ENCODE measurements around the gene DRD2. TPM values are rescaled to one million over a fixed set of nuclear protein-coding genes. Genes with fewer than 3 reads are reported as not detected.

Gene DRD2
- total RNA-seq, 1 experiment from 2014 or later: 0.44 TPM

DNA sequence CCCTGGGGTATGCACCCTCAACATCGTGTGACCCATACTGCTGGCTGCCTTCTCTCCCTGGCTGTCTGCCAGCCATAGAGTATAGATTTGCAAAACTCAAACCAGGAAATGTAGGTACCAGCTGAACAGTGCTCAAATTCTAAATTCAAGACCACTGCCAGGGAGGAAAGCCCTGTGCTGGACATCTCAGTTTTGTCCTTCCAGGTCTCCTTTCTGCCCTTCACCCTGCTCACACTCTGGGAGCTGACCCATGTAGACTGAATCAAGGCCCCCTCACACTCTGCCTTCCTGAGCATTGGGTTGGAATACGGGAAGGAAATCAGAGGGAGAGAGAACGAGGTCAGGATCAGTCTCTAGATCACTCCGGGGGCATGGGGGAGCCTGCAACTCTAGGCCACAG is 12.4 kb upstream of the DRD2 start:
- no peak for TF ChIP-seq CTCF (conservative IDR thresholded peaks at IDR 0.05)
- Mint-ChIP-seq H3K27me3 (ENCODE audit: low read depth) (peaks cover 3% of the 10 kb centered on the region; the same call in 1 of the 2 replicates), H3K27ac (no peak overlapping the region), H3K4me3 (no peak overlapping the region), H3K36me3 (ENCODE audit: insufficient read depth in 1 of 3, low read depth in 3 of 3) (no peaks in the 10 kb centered on the region), H3K9me3 (no peaks in the 10 kb centered on the region; a peak in 1 of 5 replicates), H3K4me1 (no peaks in the 10 kb centered on the region; a peak in 1 of 4 replicates)
- no peak overlapping the region for H4K5ac ChIP-seq (ENCODE audit: insufficient read length, low read depth, low read length)
- no peak overlapping the region for H2BK20ac ChIP-seq (ENCODE audit: low read depth, low read length, poor library complexity, severe bottlenecking)
- H3K14ac ChIP-seq (ENCODE audit: insufficient read depth, low read length): no peak overlapping the region
- H3K56ac ChIP-seq (ENCODE audit: insufficient read length, low read depth, low read length): no peak overlapping the region
- no peak overlapping the region for H3K18ac ChIP-seq (ENCODE audit: insufficient read length, low read depth, low read length)
- no peak overlapping the region for H4K8ac ChIP-seq (replicated peaks; ENCODE audit: insufficient read length, low read depth, low read length)
- H3K9ac ChIP-seq (ENCODE audit: extremely low read depth, insufficient read length, low read length): no peak overlapping the region
- H2AFZ ChIP-seq (ENCODE audit: low read length): no peak overlapping the region
- H3K4ac ChIP-seq (ENCODE audit: low read depth, low read length): no peak overlapping the region
- WGBS (ENCODE audit: extremely low coverage, insufficient read length, low lambda C conversion rate): no CpG with 5 or more reads among the region's 4 CpGs
- no peaks in the 10 kb centered on the region for H3K27me3 ChIP-seq (ENCODE audit: insufficient read depth, low read length)
- no peak overlapping the region for H3K27ac ChIP-seq (ENCODE audit: insufficient read length, low read depth, low read length)
- no peak overlapping the region for H2AK5ac ChIP-seq (ENCODE audit: insufficient read length, low read length)
- H3K23me2 ChIP-seq (ENCODE audit: insufficient read length, low read depth, low read length, poor library complexity, severe bottlenecking): no peaks in the 10 kb centered on the region
- H3K79me2 ChIP-seq (ENCODE audit: insufficient read depth, low read length): no peaks in the 10 kb centered on the region
- H3K4me2 ChIP-seq (ENCODE audit: insufficient read depth, insufficient read length, low read length): no peak overlapping the region
- DNase-seq: no peak
- H2BK5ac ChIP-seq (ENCODE audit: insufficient read length, low read length): no peak overlapping the region
- no peak overlapping the region for H3T11ph ChIP-seq (ENCODE audit: low read length)
- H2BK120ac ChIP-seq (ENCODE audit: low read depth, low read length, poor library complexity, severe bottlenecking): no peak overlapping the region
- H3K9me3 ChIP-seq (ENCODE audit: control insufficient read depth, low read depth, low read length): no peaks in the 10 kb centered on the region
- H3K79me1 ChIP-seq (ENCODE audit: insufficient read depth, low read depth, low read length, poor library complexity, severe bottlenecking): no peaks in the 10 kb centered on the region
- no peak overlapping the region for H4K91ac ChIP-seq (ENCODE audit: insufficient read length, low read depth, low read length)
- no peak overlapping the region for H2BK15ac ChIP-seq (ENCODE audit: low read depth, low read length)
- H4K20me1 ChIP-seq (ENCODE audit: control insufficient read depth, insufficient read depth, insufficient read length): no peaks in the 10 kb centered on the region
- H2BK12ac ChIP-seq (ENCODE audit: insufficient read length, low read depth, low read length): no peak overlapping the region
- no peak overlapping the region for H3K23ac ChIP-seq (ENCODE audit: insufficient read length, low read depth, low read length)
- H3K4me1 ChIP-seq (ENCODE audit: insufficient read depth, low read length): no peaks in the 10 kb centered on the region

Measured in H9 (cell line).